Gastrocnemius medialis (tissue), 4 donors: ENCODE measurements around the gene SLC36A2. TPM values are rescaled to one million over a fixed set of nuclear protein-coding genes. Genes with fewer than 3 reads are reported as not detected.

Source experiments
- ATAC-seq, 2 donors: fragments of 150-250 bp; one replicate each; pipeline ENCODE4 v1.9.1; 2016
- DNase-seq, 2 donors: peaks; one replicate each; pipeline ENCODE4 v3.0.0-alpha.2; 2019
- H3K27ac ChIP-seq, 4 donors: fragments of 200-600 bp; sonication (generic); 1 replicate in 1 of 4; 2 replicates in 3 of 4; pipeline ENCODE4 v1.5.1; 2016 to 2018; ENCODE audit warnings: mild to moderate bottlenecking in 2 of 4, moderate library complexity in 1 of 4
- H3K27me3 ChIP-seq, 3 donors: fragments of 200-600 bp; sonication (generic) in 2 of 3; 1 replicate in 1 of 3; 2 replicates in 2 of 3; pipeline versions ENCODE4 v1.5.1 to v1.6.0; 2016 to 2019; ENCODE audit warnings: mild to moderate bottlenecking in 1 of 3, moderate library complexity in 1 of 3
- H3K36me3 ChIP-seq, 2 donors: fragments of 200-600 bp; sonication (generic) in 1 of 2; one replicate each; pipeline ENCODE4 v1.5.1; 2017 to 2018
- H3K4me1 ChIP-seq, 2 donors: fragments of 200-600 bp; sonication (generic) in 1 of 2; one replicate each; pipeline ENCODE4 v1.5.1; 2016 to 2017; ENCODE audit warnings: mild to moderate bottlenecking in 2 of 2
- H3K4me3 ChIP-seq, 4 donors: fragments of 200-600 bp; sonication (generic) in 3 of 4; 1 replicate in 1 of 4; 2 replicates in 3 of 4; pipeline ENCODE4 v1.5.1; 2016 to 2019; ENCODE audit warnings: mild to moderate bottlenecking in 2 of 4
- H3K9me3 ChIP-seq, 3 donors: fragments of 200-600 bp; sonication (generic) in 2 of 3; 1 replicate in 1 of 3; 2 replicates in 2 of 3; pipeline ENCODE4 v1.5.1; 2016 to 2019
- CTCF ChIP-seq, 5 experiments: fragments of 450-650 bp in 3 of 5; fragments of 200-600 bp in 2 of 5; sonication (generic) in 2 of 5; IDR thresholded peaks in 4 of 5; conservative IDR thresholded peaks in 1 of 5; 1 replicate in 4 of 5; 2 replicates in 1 of 5; pipeline ENCODE4 v1.5.1; 2016 to 2019; ENCODE audit warnings: antibody characterized with exemption in 5 of 5, mild to moderate bottlenecking in 3 of 5, moderate library complexity in 3 of 5
- POLR2A ChIP-seq, 2 donors: fragments of 450-650 bp; IDR thresholded peaks; one replicate each; pipeline ENCODE4 v1.6.1; 2017; ENCODE audit warnings: antibody characterized with exemption in 2 of 2, mild to moderate bottlenecking in 2 of 2, moderate library complexity in 2 of 2
- in situ Hi-C, 4 donors: fragments of 200-750 bp; cut with MboI; loops; one replicate each; pipeline versions ENCODE4 v1.15.0 to v1.8.0; 2017; ENCODE audit warnings: low sequenced_read_pairs in 4 of 4
- intact Hi-C: fragments of 100-400 bp; cut with DNase I; formaldehyde crosslinking; loops from one replicate; pipeline ENCODE4 v1.15.1; 2023; ENCODE audit warnings: low total_unique reads
- total RNA-seq, 4 donors: library from RNA; depleted of rRNA; stranded (reverse); fragments of >200 nt; gene quantifications; one replicate each; pipeline versions ENCODE4 v1.1.0 to v1.2.3, GENCODE V29; 2016

The SLC36A2 gene
- total RNA-seq, 4 donors from 2014 or later, result 8.8 to 22.9 (median 16.4) TPM

GRCh38 chr5:151296478-151296830, 50.9 kb downstream of the SLC36A2 start:
- Histone ChIP-seq H3K4me1 (no peaks in the 10 kb centered on the region), H3K27me3 (no peaks in the 10 kb centered on the region), H3K27ac (no peak overlapping the region), H3K9me3 (no peaks in the 10 kb centered on the region), H3K36me3 (no peaks in the 10 kb centered on the region), H3K4me3 (no peak overlapping the region)
- intact Hi-C loops, result no loop called here
- ATAC-seq, result no peak
- in situ Hi-C loops, result no loop called here
- DNase-seq, result no peak
- TF ChIP-seq CTCF (IDR thresholded peaks at IDR 0.05 in 4 of 5, conservative IDR thresholded peaks at IDR 0.05 in 1 of 5) (no peak), POLR2A (IDR thresholded peaks at IDR 0.05) (no peak)

GRCh38 chr5:151295791-151296477, 51.4 kb downstream of the SLC36A2 start:
- intact Hi-C loops (no loop called here), in situ Hi-C loops (no loop called here)
- no peak for TF ChIP-seq POLR2A (IDR thresholded peaks at IDR 0.05)
- no peak for DNase-seq
- H3K27me3 ChIP-seq, result no peaks in the 10 kb centered on the region
- H3K27ac ChIP-seq, result no peak overlapping the region
- no peak overlapping the region for H3K4me3 ChIP-seq
- H3K9me3 ChIP-seq, result no peaks in the 10 kb centered on the region
- no peaks in the 10 kb centered on the region for H3K36me3 ChIP-seq
- H3K4me1 ChIP-seq, result no peaks in the 10 kb centered on the region
- no peak for ATAC-seq

GRCh38 chr5:151295138-151295537, 52.2 kb downstream of the SLC36A2 start:
- ATAC-seq (no peak), DNase-seq (no peak)
- H3K36me3 ChIP-seq, result no peaks in the 10 kb centered on the region
- no peak overlapping the region for H3K27ac ChIP-seq
- no peaks in the 10 kb centered on the region for H3K27me3 ChIP-seq
- H3K4me1 ChIP-seq, result no peaks in the 10 kb centered on the region
- no peaks in the 10 kb centered on the region for H3K9me3 ChIP-seq
- H3K4me3 ChIP-seq, result no peak overlapping the region
- intact Hi-C loops, result no loop called here
- TF ChIP-seq CTCF (IDR thresholded peaks at IDR 0.05 in 4 of 5, conservative IDR thresholded peaks at IDR 0.05 in 1 of 5) (no peak), POLR2A (IDR thresholded peaks at IDR 0.05) (no peak)
- in situ Hi-C loops, result no loop called here

GRCh38 chr5:151293624-151294023, 53.7 kb downstream of the SLC36A2 start:
- intact Hi-C loops, result no loop called here
- no peak for ATAC-seq
- H3K9me3 ChIP-seq, result no peaks in the 10 kb centered on the region
- no peak overlapping the region for H3K4me3 ChIP-seq
- H3K36me3 ChIP-seq, result no peaks in the 10 kb centered on the region
- no peak overlapping the region for H3K27ac ChIP-seq
- in situ Hi-C loops, result no loop called here
- H3K4me1 ChIP-seq, result no peaks in the 10 kb centered on the region
- H3K27me3 ChIP-seq, result no peaks in the 10 kb centered on the region
- DNase-seq, result no peak
- TF ChIP-seq CTCF (IDR thresholded peaks at IDR 0.05 in 4 of 5, conservative IDR thresholded peaks at IDR 0.05 in 1 of 5) (no peak), POLR2A (IDR thresholded peaks at IDR 0.05) (no peak)

GRCh38 chr5:151288180-151288579, 59.2 kb downstream of the SLC36A2 start:
- no peak for ATAC-seq
- Histone ChIP-seq H3K4me1 (no peaks in the 10 kb centered on the region), H3K9me3 (no peaks in the 10 kb centered on the region), H3K4me3 (no peak overlapping the region), H3K27ac (no peak overlapping the region), H3K36me3 (no peaks in the 10 kb centered on the region), H3K27me3 (no peaks in the 10 kb centered on the region)
- intact Hi-C loops (no loop called here), in situ Hi-C loops (no loop called here)
- no peak for DNase-seq
- TF ChIP-seq CTCF (IDR thresholded peaks at IDR 0.05 in 4 of 5, conservative IDR thresholded peaks at IDR 0.05 in 1 of 5) (no peak), POLR2A (IDR thresholded peaks at IDR 0.05) (no peak)
